Kidney (tissue), 14 donors: ENCODE results near the gene PRELP. TPM values are rescaled to one million over a fixed set of nuclear protein-coding genes. Genes with fewer than 3 reads are reported as not detected.

ENCODE experiments used
- DNase-seq, 5 donors: peaks; one replicate each; pipeline ENCODE4 v3.0.0-alpha.2; 2013 to 2020
- FAIRE-seq: peaks from 2 replicates; lab custom pipeline; 2012; peaks lifted over from hg19 to GRCh38; lab: Jason Lieb, UNC
- H3K27ac ChIP-seq, 2 donors: one replicate each; pipeline ENCODE4 v1.7.0; 2013; ENCODE audit warnings: low read depth in 2 of 2, low read length in 2 of 2, inconsistent platforms in 1 of 2
- H3K27me3 ChIP-seq: one replicate; pipeline ENCODE4 v1.7.1; 2013; ENCODE audit warnings: low read length, inconsistent platforms; ENCODE audit not compliant: control insufficient read depth, insufficient read depth
- H3K36me3 ChIP-seq, 3 donors: one replicate each; pipeline versions ENCODE4 v1.7.0 to v1.7.1; 2013; ENCODE audit warnings: low read length in 3 of 3, control low read depth in 1 of 3, inconsistent platforms in 1 of 3; ENCODE audit not compliant: insufficient read depth in 3 of 3, control insufficient read depth in 2 of 3
- H3K4me1 ChIP-seq, 3 donors: one replicate each; pipeline versions ENCODE4 v1.7.0 to v1.7.1; 2013; ENCODE audit warnings: low read length in 3 of 3, inconsistent platforms in 1 of 3, low read depth in 1 of 3; ENCODE audit not compliant: control insufficient read depth in 2 of 3, insufficient read depth in 2 of 3
- H3K4me3 ChIP-seq, 3 donors: one replicate each; pipeline versions ENCODE4 v1.7.0 to v1.8.1; 2013; ENCODE audit warnings: low read length in 3 of 3, control low read depth in 1 of 3, inconsistent platforms in 1 of 3
- H3K9ac ChIP-seq, 3 donors: one replicate each; pipeline versions ENCODE4 v1.7.0 to v1.7.1; 2013; ENCODE audit warnings: low read length in 3 of 3, control low read depth in 1 of 3, inconsistent platforms in 1 of 3
- H3K9me3 ChIP-seq, 3 donors: one replicate each; pipeline versions ENCODE4 v1.7.0 to v1.7.1; 2013; ENCODE audit warnings: low read length in 3 of 3, control low read depth in 1 of 3, inconsistent platforms in 1 of 3; ENCODE audit not compliant: control insufficient read depth in 2 of 3, insufficient read depth in 1 of 3
- intact Hi-C: fragments of 100-400 bp; cut with DNase I; formaldehyde crosslinking; loops from one replicate; pipeline ENCODE4 v1.11.1; 2022
- polyA plus RNA-seq: library from polyadenylated mRNA; stranded (reverse); fragments of 350-450 nt; fragmentation: Illumina TruSeq; extraction: RNeasy Lipid Tissue Mini Kit (QIAGEN cat#74804); gene quantifications from one replicate; pipeline ENCODE4 v1.2.3, GENCODE V29; 2014; ENCODE audit warnings: low read depth, low replicate concordance; ENCODE audit not compliant: insufficient read depth
- total RNA-seq: library from RNA; stranded (reverse); fragmentation: NEBNext Ultra II Directional; extraction: Animal tissue kit (Norgen Biotek cat#: 25700); gene quantifications from one replicate; pipeline ENCODE4 v1.2.1, GENCODE V29; 2021
- TF ChIP-seq, protein P1 (sequence below): IDR thresholded peaks from 3 replicates; pipeline ENCODE4 v1.5.1; 2012; ENCODE audit warnings: mild to moderate bottlenecking, moderate library complexity, borderline replicate concordance; ENCODE audit not compliant: insufficient read depth; ENCODE audit errors: extremely low read depth
- donor health status: control.
- donor health status: control.
- donor health status: control.
- donor health status: control.
- donor health status: control.
- donor health status: DM: yes; HTN: yes; CAD: no.
- donor health status: Normal renal cell carcinoma (clear cell type).

Gene PRELP
- total and polyA plus RNA-seq, 2 donors from 2014 or later: 9.5 to 24.5 TPM

DNA sequence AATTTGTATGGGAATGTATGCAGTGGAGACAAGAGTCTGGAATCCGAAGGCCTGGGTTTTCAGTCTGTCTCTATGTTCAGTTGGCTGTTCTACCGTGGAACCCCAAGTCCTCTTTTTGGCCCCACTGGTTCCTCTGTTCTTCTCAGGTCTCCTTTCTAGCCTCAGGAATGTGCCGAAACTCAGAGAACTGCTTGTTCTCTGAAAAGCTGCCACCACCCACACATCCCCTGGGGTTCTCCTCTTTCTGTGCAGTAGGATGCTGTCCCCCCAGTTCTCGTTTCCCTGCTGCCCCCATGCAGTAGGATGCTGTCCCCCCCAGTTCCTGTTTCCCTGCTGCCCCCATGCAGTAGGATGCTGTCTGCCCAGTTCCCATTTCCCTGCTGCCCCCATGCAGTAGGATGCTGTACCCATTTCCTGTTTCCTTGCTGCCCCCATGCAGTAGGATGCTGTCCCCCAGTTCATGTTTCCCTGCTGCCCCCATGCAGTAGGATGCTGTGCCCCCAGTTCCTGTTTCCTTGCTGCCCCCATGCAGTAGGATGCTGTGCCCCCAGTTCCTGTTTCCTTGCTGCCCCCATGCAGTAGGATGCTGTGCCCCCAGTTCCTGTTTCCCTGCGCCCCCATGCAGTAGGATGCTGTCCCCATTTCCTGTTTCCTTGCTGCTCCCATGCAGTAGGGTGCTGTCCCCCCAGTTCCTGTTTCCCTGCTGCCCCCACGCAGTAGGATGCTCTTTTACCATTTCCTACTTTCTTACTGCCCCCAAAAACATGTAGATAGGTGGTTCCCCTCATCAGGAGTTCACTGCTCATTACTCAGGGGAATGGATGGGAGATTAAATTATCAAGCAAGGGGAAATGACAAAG is 53.6 kb downstream of the PRELP start:
- Histone ChIP-seq H3K27me3 (no peaks in the 10 kb centered on the region), H3K4me3 (no peak overlapping the region), H3K9me3 (no peaks in the 10 kb centered on the region), H3K4me1 (no peaks in the 10 kb centered on the region), H3K27ac (no peak overlapping the region), H3K9ac (no peak overlapping the region), H3K36me3 (no peaks in the 10 kb centered on the region)
- DNase-seq (no peak), FAIRE-seq (no peak)
- TF ChIP-seq, protein P1, sequence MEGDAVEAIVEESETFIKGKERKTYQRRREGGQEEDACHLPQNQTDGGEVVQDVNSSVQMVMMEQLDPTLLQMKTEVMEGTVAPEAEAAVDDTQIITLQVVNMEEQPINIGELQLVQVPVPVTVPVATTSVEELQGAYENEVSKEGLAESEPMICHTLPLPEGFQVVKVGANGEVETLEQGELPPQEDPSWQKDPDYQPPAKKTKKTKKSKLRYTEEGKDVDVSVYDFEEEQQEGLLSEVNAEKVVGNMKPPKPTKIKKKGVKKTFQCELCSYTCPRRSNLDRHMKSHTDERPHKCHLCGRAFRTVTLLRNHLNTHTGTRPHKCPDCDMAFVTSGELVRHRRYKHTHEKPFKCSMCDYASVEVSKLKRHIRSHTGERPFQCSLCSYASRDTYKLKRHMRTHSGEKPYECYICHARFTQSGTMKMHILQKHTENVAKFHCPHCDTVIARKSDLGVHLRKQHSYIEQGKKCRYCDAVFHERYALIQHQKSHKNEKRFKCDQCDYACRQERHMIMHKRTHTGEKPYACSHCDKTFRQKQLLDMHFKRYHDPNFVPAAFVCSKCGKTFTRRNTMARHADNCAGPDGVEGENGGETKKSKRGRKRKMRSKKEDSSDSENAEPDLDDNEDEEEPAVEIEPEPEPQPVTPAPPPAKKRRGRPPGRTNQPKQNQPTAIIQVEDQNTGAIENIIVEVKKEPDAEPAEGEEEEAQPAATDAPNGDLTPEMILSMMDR: no peak
- intact Hi-C loops: no loop called here

DNA sequence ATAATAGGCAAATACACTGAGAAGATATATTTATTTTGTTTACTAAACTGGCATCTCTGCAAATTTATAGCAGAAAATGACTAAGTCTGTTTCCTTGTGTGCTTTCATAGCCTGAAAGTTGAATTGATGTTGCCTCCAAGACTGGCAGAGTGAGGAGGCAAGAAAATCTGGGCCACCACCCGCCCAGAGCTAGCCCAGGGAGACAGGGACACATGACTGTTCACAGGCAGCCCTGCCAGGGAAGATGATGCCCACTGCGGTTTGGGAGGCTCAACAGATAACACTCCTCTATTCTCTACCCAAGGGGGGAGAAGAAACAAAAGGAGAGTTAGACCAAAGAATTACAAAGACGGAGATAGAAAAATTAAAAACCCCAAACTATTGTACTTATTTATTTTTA is 55.5 kb downstream of the PRELP start:
- H3K9ac ChIP-seq: no peak overlapping the region
- H3K36me3 ChIP-seq: no peaks in the 10 kb centered on the region
- TF ChIP-seq, protein P1: no peak
- intact Hi-C loops: no loop called here
- no peak overlapping the region for H3K27ac ChIP-seq
- FAIRE-seq (no peak), DNase-seq (no peak)
- no peaks in the 10 kb centered on the region for H3K4me1 ChIP-seq
- no peak overlapping the region for H3K4me3 ChIP-seq
- no peaks in the 10 kb centered on the region for H3K9me3 ChIP-seq
- no peaks in the 10 kb centered on the region for H3K27me3 ChIP-seq

DNA sequence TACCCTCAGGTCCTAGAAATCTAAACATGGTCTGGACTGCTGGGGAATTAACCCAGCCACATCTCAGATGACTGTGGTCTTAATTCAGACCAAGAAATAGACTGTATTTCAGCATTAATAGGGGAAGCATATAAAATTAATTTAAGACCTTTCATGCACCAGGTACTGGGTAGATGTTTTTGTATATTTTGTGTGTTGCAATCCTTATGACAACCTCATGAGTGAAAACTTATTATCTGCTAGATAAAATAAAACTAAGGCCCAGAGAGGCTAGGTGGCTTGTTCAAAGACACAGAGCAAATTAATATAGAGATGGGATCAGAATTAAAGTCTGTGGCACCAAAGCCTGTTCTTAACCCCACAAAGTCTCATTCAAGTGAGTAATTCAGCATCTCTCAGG is 58.4 kb downstream of the PRELP start:
- Histone ChIP-seq H3K9ac (no peak overlapping the region), H3K9me3 (no peaks in the 10 kb centered on the region), H3K4me3 (no peak overlapping the region), H3K4me1 (no peaks in the 10 kb centered on the region), H3K27ac (no peak overlapping the region), H3K27me3 (no peaks in the 10 kb centered on the region), H3K36me3 (no peaks in the 10 kb centered on the region)
- TF ChIP-seq, protein P1: no peak
- no peak for DNase-seq
- intact Hi-C loops: no loop called here
- no peak for FAIRE-seq
